Gastroesophageal sphincter (tissue), 4 donors: ENCODE measurements around the gene CNOT8. TPM values are rescaled to one million over a fixed set of nuclear protein-coding genes. Genes with fewer than 3 reads are reported as not detected.

Source experiments
- ATAC-seq: fragments of 150-250 bp; one replicate; pipeline ENCODE4 v1.9.1; 2016; ENCODE audit warnings: mild to moderate bottlenecking, moderate library complexity
- H3K27ac ChIP-seq, 4 donors: fragments of 200-600 bp; sonication (generic) in 3 of 4; 1 replicate in 3 of 4; 2 replicates in 1 of 4; pipeline ENCODE4 v1.5.1; 2016 to 2019
- H3K27me3 ChIP-seq: fragments of 200-600 bp; sonication (generic); one replicate; pipeline ENCODE4 v1.5.1; 2019
- H3K36me3 ChIP-seq, 2 donors: fragments of 200-600 bp; sonication (generic); one replicate each; pipeline ENCODE4 v1.5.1; 2019; ENCODE audit warnings: control low read depth in 1 of 2
- H3K4me1 ChIP-seq, 3 donors: fragments of 200-600 bp; sonication (generic); 1 replicate in 2 of 3; 2 replicates in 1 of 3; pipeline ENCODE4 v1.5.1; 2016 to 2019; ENCODE audit warnings: control low read depth in 2 of 3
- H3K4me3 ChIP-seq, 2 donors: fragments of 200-600 bp; sonication (generic); one replicate each; pipeline ENCODE4 v1.5.1; 2019; ENCODE audit warnings: mild to moderate bottlenecking in 1 of 2, moderate library complexity in 1 of 2
- H3K9me3 ChIP-seq, 3 donors: fragments of 200-600 bp; sonication (generic); one replicate each; pipeline ENCODE4 v1.5.1; 2017 to 2019; ENCODE audit warnings: control low read depth in 2 of 3
- EP300 ChIP-seq: sonication (generic); formaldehyde crosslinking; IDR thresholded peaks from one replicate; pipeline ENCODE4 v1.6.1; 2017; ENCODE audit warnings: antibody characterized with exemption, mild to moderate bottlenecking
- POLR2A ChIP-seq, 2 donors: fragments of 450-650 bp; IDR thresholded peaks; one replicate each; pipeline ENCODE4 v1.6.1; 2017; ENCODE audit warnings: antibody characterized with exemption in 2 of 2, mild to moderate bottlenecking in 2 of 2, moderate library complexity in 1 of 2
- POLR2AphosphoS5 ChIP-seq: sonication (generic); formaldehyde crosslinking; IDR thresholded peaks from one replicate; pipeline ENCODE4 v1.6.1; 2017; ENCODE audit warnings: antibody characterized with exemption
- WGBS, 2 donors: methylation state at CpG; one replicate each; pipeline ENCODE4 v1.1.5; 2018; ENCODE audit warnings: low coverage in 1 of 2; 5-methylcytosine and 5-hydroxymethylcytosine counted together
- total RNA-seq, 4 donors: library from RNA; depleted of rRNA; stranded (reverse); fragments of >200 nt; gene quantifications; one replicate each; pipeline ENCODE4 v1.1.0, GENCODE V29; 2016
- TF ChIP-seq, protein P1 (sequence below), 4 experiments: fragments of 200-600 bp in 2 of 4; fragments of 450-650 bp in 2 of 4; sonication (generic) in 1 of 4; IDR thresholded peaks; one replicate each; pipeline ENCODE4 v1.5.1; 2017 to 2019; ENCODE audit warnings: antibody characterized with exemption in 4 of 4, mild to moderate bottlenecking in 2 of 4, moderate library complexity in 2 of 4

Gene CNOT8
- total RNA-seq, 4 donors from 2014 or later: 53.6 to 71.5 (median 61.5) TPM

DNA sequence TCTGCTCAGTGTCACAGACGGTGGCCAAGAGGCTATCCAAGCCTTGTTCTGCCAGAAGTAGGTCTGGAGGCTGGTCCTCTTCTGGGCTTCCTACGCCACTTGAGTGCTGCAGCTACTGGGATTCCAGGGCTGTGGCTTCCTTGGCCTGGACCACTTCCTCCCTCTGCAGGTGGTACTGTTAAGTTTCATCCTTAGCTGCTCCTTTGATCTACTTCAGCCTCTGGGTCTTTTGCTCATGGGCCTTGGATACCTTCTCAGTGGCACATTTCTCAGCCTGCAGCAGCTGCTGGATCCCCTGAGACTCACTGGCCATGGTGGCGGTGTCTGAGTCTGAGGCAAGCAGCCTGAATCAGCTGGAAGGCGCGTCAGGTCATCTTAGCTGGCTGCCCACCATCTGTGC is 10.3 kb downstream of the CNOT8 start:
- peak overlapping the region in 1 of 4 donors; percentile 20 for H3K27ac ChIP-seq
- 81 to 100% methylated on average over 3 to 5 of the region's 5 CpGs for WGBS, 2 donors
- H3K4me1 ChIP-seq: peaks cover 0 to 20% (median 0%) of the 10 kb centered on the region in 3 donors
- peaks cover 0 to 84% of the 10 kb centered on the region in 2 donors for H3K36me3 ChIP-seq
- no peak overlapping the region for H3K4me3 ChIP-seq
- H3K27me3 ChIP-seq: no peaks in the 10 kb centered on the region
- H3K9me3 ChIP-seq: no peaks in the 10 kb centered on the region
- TF ChIP-seq POLR2AphosphoS5 (no peak), EP300 (no peak), POLR2A (IDR thresholded peaks at IDR 0.05) (no peak)
- TF ChIP-seq, protein P1, sequence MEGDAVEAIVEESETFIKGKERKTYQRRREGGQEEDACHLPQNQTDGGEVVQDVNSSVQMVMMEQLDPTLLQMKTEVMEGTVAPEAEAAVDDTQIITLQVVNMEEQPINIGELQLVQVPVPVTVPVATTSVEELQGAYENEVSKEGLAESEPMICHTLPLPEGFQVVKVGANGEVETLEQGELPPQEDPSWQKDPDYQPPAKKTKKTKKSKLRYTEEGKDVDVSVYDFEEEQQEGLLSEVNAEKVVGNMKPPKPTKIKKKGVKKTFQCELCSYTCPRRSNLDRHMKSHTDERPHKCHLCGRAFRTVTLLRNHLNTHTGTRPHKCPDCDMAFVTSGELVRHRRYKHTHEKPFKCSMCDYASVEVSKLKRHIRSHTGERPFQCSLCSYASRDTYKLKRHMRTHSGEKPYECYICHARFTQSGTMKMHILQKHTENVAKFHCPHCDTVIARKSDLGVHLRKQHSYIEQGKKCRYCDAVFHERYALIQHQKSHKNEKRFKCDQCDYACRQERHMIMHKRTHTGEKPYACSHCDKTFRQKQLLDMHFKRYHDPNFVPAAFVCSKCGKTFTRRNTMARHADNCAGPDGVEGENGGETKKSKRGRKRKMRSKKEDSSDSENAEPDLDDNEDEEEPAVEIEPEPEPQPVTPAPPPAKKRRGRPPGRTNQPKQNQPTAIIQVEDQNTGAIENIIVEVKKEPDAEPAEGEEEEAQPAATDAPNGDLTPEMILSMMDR (IDR thresholded peaks at IDR 0.05): no peak
- ATAC-seq: no peak

GRCh38 chr5:154871734-154872133 is 13.3 kb downstream of the CNOT8 start:
- WGBS, 2 donors: 84 to 100% methylated on average over 4 of the region's 4 CpGs
- Histone ChIP-seq H3K4me3 (no peak overlapping the region), H3K4me1 (peaks cover 0 to 8% (median 0%) of the 10 kb centered on the region in 3 donors), H3K27ac (peak overlapping the region in 1 of 4 donors; percentile 72), H3K27me3 (no peaks in the 10 kb centered on the region), H3K36me3 (peaks cover 2 to 84% of the 10 kb centered on the region in 2 donors), H3K9me3 (no peaks in the 10 kb centered on the region)
- TF ChIP-seq, protein P1 (IDR thresholded peaks at IDR 0.05): no peak
- no peak for TF ChIP-seq EP300
- TF ChIP-seq POLR2A (IDR thresholded peaks at IDR 0.05): no peak
- TF ChIP-seq POLR2AphosphoS5: no peak
- ATAC-seq: no peak

- 72 to 97% methylated on average over 4 to 5 of the region's 5 CpGs for WGBS, 2 donors
- Histone ChIP-seq H3K27ac (peak overlapping the region in 2 of 4 donors; percentile 36 to 45), H3K9me3 (peaks cover 0 to 6% (median 0%) of the 10 kb centered on the region in 3 donors), H3K4me1 (peaks cover 0 to 5% (median 0%) of the 10 kb centered on the region in 3 donors), H3K36me3 (peaks cover 2 to 86% of the 10 kb centered on the region in 2 donors), H3K4me3 (no peak overlapping the region), H3K27me3 (no peaks in the 10 kb centered on the region)
- ATAC-seq: no peak
- TF ChIP-seq POLR2AphosphoS5 (no peak), EP300 (no peak), POLR2A (IDR thresholded peaks at IDR 0.05) (no peak)
- TF ChIP-seq, protein P1 (IDR thresholded peaks at IDR 0.05): no peak
Observed at GRCh38 chr5:154873791-154874331, 15.4 kb downstream of the CNOT8 start.

GRCh38 chr5:154878642-154879335 is 20.4 kb downstream of the CNOT8 start:
- H3K4me1 ChIP-seq: no peaks in the 10 kb centered on the region
- ATAC-seq: no peak
- WGBS, 2 donors: 81 to 96% methylated on average over 8 to 9 of the region's 14 CpGs

More at GRCh38 chr5:154878642-154879335, 20.4 kb downstream of the CNOT8 start:
- Histone ChIP-seq H3K27me3 (no peaks in the 10 kb centered on the region), H3K36me3 (peaks cover 2 to 60% of the 10 kb centered on the region in 2 donors), H3K4me3 (no peak overlapping the region), H3K27ac (no peak overlapping the region), H3K9me3 (peaks cover 0 to 9% (median 0%) of the 10 kb centered on the region in 3 donors)
- TF ChIP-seq, protein P1 (IDR thresholded peaks at IDR 0.05): no peak
- no peak for TF ChIP-seq POLR2AphosphoS5
